Astrocyte of the spinal cord (primary cell): Measurements from ENCODE around the gene FGF21.
A peak's percentile ranks its signal among the peaks of the same experiment; 100 is the strongest.

Source experiments
- DNase-seq: peaks from one replicate; pipeline ENCODE4 v3.0.0; 2011; ENCODE audit warnings: low read depth, low spot score
- H3K4me3 ChIP-seq: 2 replicates; pipeline ENCODE4 v1.5.1; 2011; ENCODE audit warnings: low read depth, mild to moderate bottlenecking, low read length, moderate library complexity
- CTCF ChIP-seq: IDR thresholded peaks from 2 replicates; pipeline ENCODE4 v1.5.1; 2012; ENCODE audit warnings: low read depth, mild to moderate bottlenecking, low read length, inconsistent platforms
- in situ Hi-C: cut with HindIII; loops from 2 replicates; pipeline ENCODE4 v1.10.0; 2017; ENCODE audit warnings: low sequenced_read_pairs

Gene FGF21

GRCh38 chr19:48731452-48731851 lies 23.9 kb upstream of the FGF21 start:
- in situ Hi-C loops: no loop called here
- TF ChIP-seq CTCF: no peak
- H3K4me3 ChIP-seq: no peak overlapping the region
- no peak for DNase-seq

- no peak for TF ChIP-seq CTCF
- no peak for DNase-seq
- no peak overlapping the region for H3K4me3 ChIP-seq
- in situ Hi-C loops: no loop called here
Measured at GRCh38 chr19:48734625-48735024, 20.7 kb upstream of the FGF21 start.

- peak; percentile 29 for DNase-seq
- in situ Hi-C loops: no loop called here
- peak overlapping the region; percentile 35 for H3K4me3 ChIP-seq
- no peak for TF ChIP-seq CTCF
Measured at GRCh38 chr19:48735031-48735615, 20.2 kb upstream of the FGF21 start.

GRCh38 chr19:48737360-48737998 lies 17.8 kb upstream of the FGF21 start:
- no peak overlapping the region for H3K4me3 ChIP-seq
- in situ Hi-C loops: no loop called here
- DNase-seq: no peak
- TF ChIP-seq CTCF: no peak

GRCh38 chr19:48738557-48739403 lies 16.5 kb upstream of the FGF21 start:
- TF ChIP-seq CTCF: peak; percentile 24
- in situ Hi-C loops: no loop called here
- DNase-seq: peak; percentile 81
- peak overlapping the region; percentile 18 for H3K4me3 ChIP-seq

GRCh38 chr19:48739404-48740163 lies 15.7 kb upstream of the FGF21 start:
- no peak for TF ChIP-seq CTCF
- peak overlapping the region; percentile 13 for H3K4me3 ChIP-seq
- no peak for DNase-seq
- in situ Hi-C loops: no loop called here
